GM06990 (cell line): ENCODE measurements around the gene PTPRS.

Experiments used
- DNase-seq: peaks from one replicate; pipeline ENCODE4 v3.0.0-alpha.2; 2011; ENCODE audit not compliant: insufficient read length; ENCODE audit errors: extremely low read depth
- H3K27me3 ChIP-seq: replicated peaks from 2 replicates; pipeline ENCODE4 v1.6.0; 2011; ENCODE audit warnings: low read length; ENCODE audit not compliant: control insufficient read depth, insufficient read depth
- H3K36me3 ChIP-seq: 2 replicates; pipeline ENCODE4 v1.5.1; 2011; ENCODE audit warnings: low read length; ENCODE audit not compliant: control insufficient read depth, insufficient read depth
- H3K4me3 ChIP-seq: replicated peaks from 2 replicates; pipeline ENCODE4 v1.5.1; 2011; ENCODE audit warnings: low read depth, mild to moderate bottlenecking, control low read depth, low read length
- CTCF ChIP-seq: IDR thresholded peaks from 2 replicates; pipeline ENCODE4 v1.5.1; 2011; ENCODE audit warnings: low read length, control low read depth, mild to moderate bottlenecking, inconsistent platforms; ENCODE audit not compliant: insufficient read depth, poor library complexity, severe bottlenecking

The PTPRS gene

GRCh38 chr19:5316138-5316537 is 24.5 kb downstream of the PTPRS start:
- H3K27me3 ChIP-seq, result no peaks in the 10 kb centered on the region
- H3K4me3 ChIP-seq, result no peak overlapping the region
- DNase-seq, result no peak
- no peaks in the 10 kb centered on the region for H3K36me3 ChIP-seq
- TF ChIP-seq CTCF, result no peak

- no peak for DNase-seq
- H3K27me3 ChIP-seq, result no peaks in the 10 kb centered on the region
- H3K36me3 ChIP-seq, result no peaks in the 10 kb centered on the region
- H3K4me3 ChIP-seq, result no peak overlapping the region
- no peak for TF ChIP-seq CTCF
These were observed 25.7 kb downstream of the PTPRS start for GRCh38 chr19:5314907-5315298.

GRCh38 chr19:5314012-5314906 is 26.4 kb downstream of the PTPRS start:
- TF ChIP-seq CTCF, result no peak

GRCh38 chr19:5313307-5313706 is 27.3 kb downstream of the PTPRS start:
- no peaks in the 10 kb centered on the region for H3K36me3 ChIP-seq
- no peak overlapping the region for H3K4me3 ChIP-seq
- TF ChIP-seq CTCF, result no peak
- peak; percentile 79 for DNase-seq
- H3K27me3 ChIP-seq, result no peaks in the 10 kb centered on the region; the same call in 1 of the 2 replicates

More at GRCh38 chr19:5314012-5314906, 26.4 kb downstream of the PTPRS start:
- Histone ChIP-seq H3K4me3 (no peak overlapping the region), H3K27me3 (no peaks in the 10 kb centered on the region; the same call in 1 of the 2 replicates), H3K36me3 (no peaks in the 10 kb centered on the region)
- DNase-seq, result no peak

- Histone ChIP-seq H3K36me3 (no peaks in the 10 kb centered on the region), H3K4me3 (no peak overlapping the region), H3K27me3 (no peaks in the 10 kb centered on the region; the same call in 1 of the 2 replicates)
- no peak for TF ChIP-seq CTCF
- no peak for DNase-seq
These were observed 28.6 kb downstream of the PTPRS start for GRCh38 chr19:5312058-5312457.
